ENCODE results near the gene TMEM255B.

GRCh38 chr13:113851826-113852535, 93.0 kb downstream of the TMEM255B start:
- TF ChIP-seq, protein P1, sequence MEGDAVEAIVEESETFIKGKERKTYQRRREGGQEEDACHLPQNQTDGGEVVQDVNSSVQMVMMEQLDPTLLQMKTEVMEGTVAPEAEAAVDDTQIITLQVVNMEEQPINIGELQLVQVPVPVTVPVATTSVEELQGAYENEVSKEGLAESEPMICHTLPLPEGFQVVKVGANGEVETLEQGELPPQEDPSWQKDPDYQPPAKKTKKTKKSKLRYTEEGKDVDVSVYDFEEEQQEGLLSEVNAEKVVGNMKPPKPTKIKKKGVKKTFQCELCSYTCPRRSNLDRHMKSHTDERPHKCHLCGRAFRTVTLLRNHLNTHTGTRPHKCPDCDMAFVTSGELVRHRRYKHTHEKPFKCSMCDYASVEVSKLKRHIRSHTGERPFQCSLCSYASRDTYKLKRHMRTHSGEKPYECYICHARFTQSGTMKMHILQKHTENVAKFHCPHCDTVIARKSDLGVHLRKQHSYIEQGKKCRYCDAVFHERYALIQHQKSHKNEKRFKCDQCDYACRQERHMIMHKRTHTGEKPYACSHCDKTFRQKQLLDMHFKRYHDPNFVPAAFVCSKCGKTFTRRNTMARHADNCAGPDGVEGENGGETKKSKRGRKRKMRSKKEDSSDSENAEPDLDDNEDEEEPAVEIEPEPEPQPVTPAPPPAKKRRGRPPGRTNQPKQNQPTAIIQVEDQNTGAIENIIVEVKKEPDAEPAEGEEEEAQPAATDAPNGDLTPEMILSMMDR (conservative IDR thresholded peaks at IDR 0.05; ENCODE audit: low read length) = no peak
- no peak for TF ChIP-seq EZH2phosphoT487 (IDR thresholded peaks at IDR 0.05; ENCODE audit: borderline replicate concordance)
